ENCODE results near the gene GPRIN2.
"Not testable (repeated sequence)": the region's sequence is repeated elsewhere in the genome, so short reads cannot be mapped to it uniquely, and the experiment has no call there.

Gene GPRIN2

GRCh38 chr10:46516660-46517416, 39.6 kb downstream of the GPRIN2 start:
- DNase-seq, result peak; percentile 91

- no peak for DNase-seq
Observed at GRCh38 chr10:46515793-46516192, 40.7 kb downstream of the GPRIN2 start.

- DNase-seq, result no peak
Observed at GRCh38 chr10:46515366-46515765, 41.1 kb downstream of the GPRIN2 start.

- DNase-seq, result no peak
Observed at GRCh38 chr10:46514899-46515298, 41.6 kb downstream of the GPRIN2 start.

- DNase-seq, result no peak
Observed at GRCh38 chr10:46514431-46514861, 42.0 kb downstream of the GPRIN2 start.

- DNase-seq, result not testable (repeated sequence)
Observed at GRCh38 chr10:46513333-46513732, 43.1 kb downstream of the GPRIN2 start.

- DNase-seq, result not testable (repeated sequence)
Observed at GRCh38 chr10:46512725-46513124, 43.7 kb downstream of the GPRIN2 start.

- DNase-seq, result not testable (repeated sequence)
Observed at GRCh38 chr10:46512002-46512401, 44.5 kb downstream of the GPRIN2 start.

Data from fibroblast of upper back skin (primary cell).